GM10266 (cell line): ENCODE measurements around the gene HOTAIR.

Source experiments
- DNase-seq: peaks from one replicate; pipeline ENCODE4 v3.0.0; 2012; ENCODE audit errors: extremely low spot score
- CTCF ChIP-seq: IDR thresholded peaks from 2 replicates; pipeline ENCODE4 v1.5.1; 2012; ENCODE audit warnings: mild to moderate bottlenecking, low read depth; ENCODE audit not compliant: control insufficient read depth, insufficient read depth; ENCODE audit errors: missing control alignments

HOTAIR gene

GRCh38 chr12:53963434-53964314 lies 11.1 kb downstream of the HOTAIR start:
- TF ChIP-seq CTCF = no peak
- DNase-seq = no peak

DNA sequence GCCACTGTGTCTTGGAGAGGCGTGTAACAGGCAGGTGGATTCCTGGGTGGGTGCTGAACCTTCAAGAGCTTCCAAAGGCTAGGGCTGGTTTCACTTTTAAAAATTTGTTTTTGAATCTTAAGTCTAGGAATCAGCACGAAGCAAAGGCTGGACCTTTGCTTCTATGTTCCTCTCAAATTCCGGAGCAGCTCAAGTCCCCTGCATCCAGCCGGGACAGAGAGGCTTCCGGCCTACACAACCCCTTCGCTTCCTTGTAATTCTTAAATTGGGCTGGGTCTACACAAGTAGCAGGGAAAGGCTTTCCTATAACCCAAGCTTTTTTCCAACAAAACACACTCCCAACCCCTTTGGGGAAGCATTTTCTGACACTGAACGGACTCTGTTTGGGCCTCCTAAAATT lies 11.7 kb downstream of the HOTAIR start:
- no peak for DNase-seq
- TF ChIP-seq CTCF = no peak

GRCh38 chr12:53961025-53961761 lies 13.6 kb downstream of the HOTAIR start:
- TF ChIP-seq CTCF = no peak
- no peak for DNase-seq

- DNase-seq = no peak
- TF ChIP-seq CTCF = no peak
These were observed 14.3 kb downstream of the HOTAIR start for GRCh38 chr12:53960187-53961024.

DNA sequence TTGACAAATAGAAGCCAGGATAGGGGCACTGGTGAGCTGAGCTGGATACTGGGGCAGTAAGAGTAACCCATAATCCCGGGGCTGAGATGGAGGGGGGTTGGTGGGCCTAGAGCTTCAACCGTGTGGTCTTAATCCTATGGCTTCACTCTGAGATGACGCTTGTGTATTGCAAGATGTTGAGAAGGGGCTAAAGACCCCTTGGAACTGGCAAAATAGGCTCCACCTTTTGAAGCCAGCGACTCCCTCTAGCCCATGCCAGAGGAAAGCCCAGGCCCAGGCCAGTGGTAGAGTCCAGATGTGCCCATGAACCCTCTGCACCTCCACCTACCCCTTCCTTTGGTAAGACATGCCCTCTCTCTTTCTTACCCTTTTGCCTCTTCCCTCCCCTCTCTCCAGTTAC lies 15.4 kb downstream of the HOTAIR start:
- no peak for TF ChIP-seq CTCF
- no peak for DNase-seq

DNA sequence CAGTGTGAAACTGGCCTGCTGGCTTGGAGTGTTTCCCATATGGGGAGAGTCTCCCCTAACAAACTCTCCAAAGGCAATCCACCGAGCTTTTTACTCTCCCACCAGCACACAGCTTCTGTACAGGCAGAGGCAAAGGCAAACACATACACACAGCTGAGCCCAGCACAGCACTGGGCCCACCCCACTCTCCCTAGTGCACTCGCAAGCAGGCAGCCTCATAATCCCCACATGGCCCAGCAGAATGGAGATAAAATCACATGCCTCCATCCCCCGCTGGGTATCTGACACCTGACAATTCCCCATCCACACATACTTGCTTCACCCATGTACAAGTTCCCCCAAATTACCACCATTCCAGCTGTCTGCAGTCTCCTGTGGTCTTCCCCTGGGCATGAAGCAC lies 16.6 kb downstream of the HOTAIR start:
- TF ChIP-seq CTCF = no peak
- DNase-seq = no peak
